Pancreas (tissue), 10 donors: ENCODE results near the gene ASF1B. TPM values are rescaled to one million over a fixed set of nuclear protein-coding genes. Genes with fewer than 3 reads are reported as not detected.
A peak's percentile ranks its signal among the peaks of the same experiment; 100 is the strongest.

Experiments used
- ATAC-seq, 4 donors: fragments of 200-7000 bp; cut with Tn5 transposase; one replicate each; pipeline versions ENCODE4 v1.8.0 to v1.9.1; 2020; ENCODE audit warnings: mild to moderate bottlenecking in 4 of 4, moderate library complexity in 4 of 4
- DNase-seq, 6 donors: peaks; one replicate each; pipeline ENCODE4 v3.0.0-alpha.2; 2020
- FAIRE-seq: peaks from 2 replicates; lab custom pipeline; 2012; peaks lifted over from hg19 to GRCh38; lab: Jason Lieb, UNC
- H3K27ac ChIP-seq, 4 donors: fragments of 200-600 bp; sonication (generic); 1 replicate in 3 of 4; 2 replicates in 1 of 4; pipeline versions ENCODE4 v1.5.0 to v1.8.0; 2020
- H3K27me3 ChIP-seq, 4 donors: fragments of 200-600 bp; one replicate each; pipeline ENCODE4 v1.8.0; 2021
- H3K36me3 ChIP-seq, 3 donors: fragments of 200-600 bp; sonication (generic) in 1 of 3; one replicate each; pipeline versions ENCODE4 v1.5.0 to v1.8.0; 2020 to 2021
- H3K4me1 ChIP-seq, 3 donors: fragments of 200-600 bp; one replicate each; pipeline ENCODE4 v1.8.0; 2021
- H3K4me3 ChIP-seq, 4 donors: fragments of 200-600 bp; sonication (generic) in 2 of 4; one replicate each; pipeline versions ENCODE4 v1.5.0 to v1.8.0; 2020 to 2021
- H3K9me3 ChIP-seq, 4 donors: fragments of 200-600 bp; one replicate each; pipeline ENCODE4 v1.8.0; 2021
- CTCF ChIP-seq, 4 donors: fragments of 200-600 bp; sonication (generic) in 3 of 4; IDR thresholded peaks; one replicate each; pipeline versions ENCODE4 v1.5.0 to v1.8.0; 2021; ENCODE audit warnings: antibody characterized with exemption in 4 of 4
- WGBS, 2 donors: extraction: QIAGEN DNeasy Blood & Tissue Kit; methylation state at CpG; one replicate each; pipeline ENCODE4 v1.1.7; 2013; 5-methylcytosine and 5-hydroxymethylcytosine counted together
- intact Hi-C, 3 donors: fragments of 100-400 bp; cut with DNase I; formaldehyde crosslinking; loops; one replicate each; pipeline versions ENCODE4 v1.11.1 to v1.14.2; 2022
- polyA plus RNA-seq, 2 donors: library from polyadenylated mRNA; stranded (reverse); fragments of 200-250 nt; gene quantifications; one replicate each; pipeline ENCODE4 v1.2.3, GENCODE V29; 2013
- total RNA-seq, 6 donors: library from RNA; stranded (reverse); fragmentation: NEBNext Ultra II Directional in 4 of 6; extraction: Animal tissue kit (Norgen Biotek cat#: 25700) in 4 of 6; gene quantifications; one replicate each; pipeline versions ENCODE4 v1.2.1 to v1.2.4, GENCODE V29; 2021 to 2023
- donor health status: healthy with polysubstance abuse.
- donor health status: DM: no; HTN: no; CAD: no; lungs with moderate emphysema.
- donor health status: DM: no; HTN: no; CAD: no.
- donor health status: control.
- donor health status: control.
- donor health status: Bipolar disorder and iron deficiency.
- donor health status: DM: yes; HTN: yes; CAD: no.
- donor health status: DM: no; HTN: no; CAD: no.
- donor health status: DM: no; HTN: no; CAD: no.
- donor health status: DM: yes; HTN: yes; CAD: no.

Gene ASF1B
- total and polyA plus RNA-seq, 8 donors: 0.14 to 1.1 (median 0.41) TPM

GRCh38 chr19:14112809-14113385, 23.5 kb downstream of the ASF1B start:
- no peak for TF ChIP-seq CTCF (IDR thresholded peaks at IDR 0.05)
- no peaks in the 10 kb centered on the region for H3K27me3 ChIP-seq
- no peaks in the 10 kb centered on the region for H3K36me3 ChIP-seq
- no peaks in the 10 kb centered on the region for H3K9me3 ChIP-seq
- FAIRE-seq: no peak
- H3K27ac ChIP-seq: peak overlapping the region; percentile 2 to 23 (median 10)
- DNase-seq: peak in 1 of 6 donors; percentile 31
- 34 to 35% methylated on average over 11 to 12 of the region's 12 CpGs for WGBS, 2 donors
- no peak for ATAC-seq
- peaks cover 14 to 29% (median 16%) of the 10 kb centered on the region in 3 donors for H3K4me1 ChIP-seq
- intact Hi-C loops: no loop called here
- H3K4me3 ChIP-seq: no peak overlapping the region

- no peaks in the 10 kb centered on the region for H3K36me3 ChIP-seq
- FAIRE-seq: no peak
- peak in 1 of 6 donors; percentile 59 for DNase-seq
- no peak overlapping the region for H3K4me3 ChIP-seq
- intact Hi-C loops: no loop called here
- H3K27ac ChIP-seq: peak overlapping the region; percentile 2 to 23 (median 10)
- H3K9me3 ChIP-seq: no peaks in the 10 kb centered on the region
- ATAC-seq: no peak
- peaks cover 14 to 29% (median 16%) of the 10 kb centered on the region in 3 donors for H3K4me1 ChIP-seq
- WGBS, 2 donors: 74 to 88% methylated on average over 12 of the region's 12 CpGs
- no peak for TF ChIP-seq CTCF (IDR thresholded peaks at IDR 0.05)
- H3K27me3 ChIP-seq: no peaks in the 10 kb centered on the region
These were observed 24.2 kb downstream of the ASF1B start for GRCh38 chr19:14112051-14112808.

- H3K27ac ChIP-seq: no peak overlapping the region
- TF ChIP-seq CTCF (IDR thresholded peaks at IDR 0.05): no peak
- ATAC-seq: no peak
- no peaks in the 10 kb centered on the region for H3K9me3 ChIP-seq
- no peaks in the 10 kb centered on the region for H3K27me3 ChIP-seq
- no peaks in the 10 kb centered on the region for H3K36me3 ChIP-seq
- no peak for DNase-seq
- H3K4me1 ChIP-seq: peaks cover 14 to 28% (median 15%) of the 10 kb centered on the region in 3 donors
- 82 to 97% methylated on average over 1 of the region's 1 CpG for WGBS, 2 donors
- no peak overlapping the region for H3K4me3 ChIP-seq
- no peak for FAIRE-seq
- intact Hi-C loops: no loop called here
These were observed 24.9 kb downstream of the ASF1B start for GRCh38 chr19:14111486-14111885.

GRCh38 chr19:14110650-14111049, 25.7 kb downstream of the ASF1B start:
- no peaks in the 10 kb centered on the region for H3K36me3 ChIP-seq
- no peaks in the 10 kb centered on the region for H3K27me3 ChIP-seq
- no peak for TF ChIP-seq CTCF (IDR thresholded peaks at IDR 0.05)
- 57% methylated on average over 2 of the region's 2 CpGs for WGBS, 2 donors
- H3K27ac ChIP-seq: no peak overlapping the region
- FAIRE-seq: no peak
- no peak overlapping the region for H3K4me3 ChIP-seq
- peaks cover 8 to 19% (median 14%) of the 10 kb centered on the region in 3 donors for H3K4me1 ChIP-seq
- intact Hi-C loops: no loop called here
- no peak for ATAC-seq
- DNase-seq: no peak
- H3K9me3 ChIP-seq: no peaks in the 10 kb centered on the region
